HepG2 (cell line): ENCODE measurements around the gene SEBOX. TPM values are rescaled to one million over a fixed set of nuclear protein-coding genes. Genes with fewer than 3 reads are reported as not detected.

Source experiments
- AGO1 ChIP-seq: fragments of 200-400 bp; formaldehyde crosslinking; IDR thresholded peaks from 2 replicates; pipeline ENCODE4 v1.6.1; 2017; ENCODE audit warnings: mild to moderate bottlenecking, low read depth, low read length, moderate library complexity; ENCODE audit not compliant: poor library complexity, severe bottlenecking
- AHDC1 ChIP-seq: sonication (generic); formaldehyde crosslinking; IDR thresholded peaks from 2 replicates; pipeline ENCODE4 v1.5.1; 2020; ENCODE audit warnings: mild to moderate bottlenecking, missing genetic modification reagents, borderline replicate concordance
- AKNA ChIP-seq: sonication (generic); formaldehyde crosslinking; IDR thresholded peaks from 2 replicates; pipeline ENCODE4 v1.4.0; 2020; ENCODE audit warnings: missing genetic modification reagents, borderline replicate concordance
- CBX2 ChIP-seq, 2 experiments: fragments of 200-600 bp in 1 of 2; sonication (generic); formaldehyde crosslinking in 1 of 2; IDR thresholded peaks; 2 replicates each; pipeline versions ENCODE4 v1.7.0 to v1.8.1; 2018 to 2022; ENCODE audit warnings: low read depth in 2 of 2, low read length in 1 of 2, mild to moderate bottlenecking in 1 of 2, missing genetic modification reagents in 1 of 2
- CREM ChIP-seq, 2 experiments: sonication (generic) in 1 of 2; formaldehyde crosslinking in 1 of 2; IDR thresholded peaks; 2 replicates each; pipeline versions ENCODE4 v1.4.0 to v1.6.1; 2016 to 2020; ENCODE audit warnings: antibody characterized with exemption in 1 of 2, mild to moderate bottlenecking in 1 of 2, missing genetic modification reagents in 1 of 2
- DNMT3B ChIP-seq: conservative IDR thresholded peaks from 2 replicates; pipeline ENCODE4 v1.6.1; 2016; ENCODE audit warnings: missing biosample characterization, control low read depth
- HNRNPL ChIP-seq: fragments of 200-400 bp; formaldehyde crosslinking; IDR thresholded peaks from 2 replicates; pipeline ENCODE4 v1.6.1; 2017; ENCODE audit warnings: mild to moderate bottlenecking, low read depth, low read length
- HOXA3 ChIP-seq: sonication (generic); formaldehyde crosslinking; IDR thresholded peaks from 2 replicates; pipeline ENCODE4 v1.5.0; 2020; ENCODE audit warnings: missing genetic modification reagents
- IRF9 ChIP-seq: sonication (generic); formaldehyde crosslinking; IDR thresholded peaks from 2 replicates; pipeline ENCODE4 v1.8.0; 2022; ENCODE audit warnings: missing genetic modification reagents, mild to moderate bottlenecking, borderline replicate concordance
- NAIF1 ChIP-seq: sonication (generic); formaldehyde crosslinking; IDR thresholded peaks from 2 replicates; pipeline ENCODE4 v1.5.0; 2020; ENCODE audit warnings: mild to moderate bottlenecking, missing genetic modification reagents, borderline replicate concordance
- TERF1 ChIP-seq: sonication (generic); formaldehyde crosslinking; IDR thresholded peaks from 2 replicates; pipeline ENCODE4 v1.8.0; 2022; ENCODE audit warnings: mild to moderate bottlenecking, missing genetic modification reagents, moderate library complexity
- ZNF17 ChIP-seq: sonication (generic); formaldehyde crosslinking; IDR thresholded peaks from 2 replicates; pipeline ENCODE4 v1.5.0; 2020; ENCODE audit warnings: mild to moderate bottlenecking, missing genetic modification reagents
- ZNF337 ChIP-seq: sonication (generic); formaldehyde crosslinking; IDR thresholded peaks from 2 replicates; pipeline ENCODE4 v1.5.1; 2020; ENCODE audit warnings: missing genetic modification reagents, low read depth, mild to moderate bottlenecking, borderline replicate concordance
- ZNF883 ChIP-seq: sonication (generic); formaldehyde crosslinking; IDR thresholded peaks from 2 replicates; pipeline ENCODE4 v1.5.1; 2020; ENCODE audit warnings: mild to moderate bottlenecking, missing genetic modification reagents; ENCODE audit errors: not compliant biosample characterization
- polyA plus RNA-seq, 8 experiments: library from polyadenylated mRNA; depleted of rRNA in 3 of 8; stranded (reverse) in 7 of 8; unstranded in 1 of 8; fragments of >200 nt; fragmentation: Illumina TruSeq in 4 of 8; extraction: Trizol in 4 of 8; gene quantifications; 2 replicates each; pipeline versions ENCODE4 v1.2.1 to v1.2.3, GENCODE V29; 2011 to 2016; ENCODE audit warnings: low read depth in 4 of 8, missing spikeins in 1 of 8, mixed read lengths in 1 of 8; ENCODE audit not compliant: insufficient read depth in 1 of 8
- total RNA-seq, 5 experiments: library from RNA; depleted of rRNA; stranded (reverse); fragments of >200 nt; fragmentation: Illumina TruSeq; extraction: Trizol; gene quantifications; 2 replicates each; pipeline ENCODE4 v1.2.3, GENCODE V29; 2016; ENCODE audit warnings: low read depth in 1 of 5

The SEBOX gene
- total and polyA plus RNA-seq, 2 of the 13 experiments (the other 11 are each of a cell fraction or from before 2014, with no cell fraction given): not detected

GRCh38 chr17:28370035-28370743, 5.2 kb upstream of the SEBOX start, which contains the start of gene VTN (continued):
- TF ChIP-seq DNMT3B (0 out of 2 replicates have a peak, but pooled peaks have one; percentile 34), NAIF1 (no peak; the same call in 1 of the 2 replicates), HNRNPL (peak; percentile 90), ZNF17 (CRISPR knock-in tag) (no peak), TERF1 (CRISPR knock-in tag) (no peak), AKNA (no peak), AHDC1 (CRISPR knock-in tag) (peak; percentile 80), ZNF883 (CRISPR knock-in tag) (peak; percentile 60), AGO1 (no peak), IRF9 (peak; percentile 39; the same call in 1 of the 2 replicates), ZNF337 (CRISPR knock-in tag) (peak; percentile 67; the same call in 1 of the 2 replicates), CREM (IDR thresholded peaks at IDR 0.05) (peak; percentile 90), CREM (CRISPR knock-in tag; IDR thresholded peaks at IDR 0.05) (no peak), HOXA3 (peak; percentile 95), CBX2 (IDR thresholded peaks at IDR 0.05; ENCODE audit: low read depth, low read length) (no peak), CBX2 (CRISPR knock-in tag; IDR thresholded peaks at IDR 0.05; ENCODE audit: low read depth) (no peak)
